MM.1S (cell line): ENCODE measurements around the gene CDO1.

Experiments used
- DNase-seq: peaks from one replicate; pipeline ENCODE4 v3.0.0-alpha.2; 2015
- H2AFZ ChIP-seq: fragments of 300-600 bp; sonication (generic); 2 replicates; pipeline ENCODE4 v1.6.0; 2016; ENCODE audit warnings: antibody characterized with exemption, low read length
- H3F3A ChIP-seq: fragments of 300-600 bp; sonication (generic); 2 replicates; pipeline ENCODE4 v1.6.1; 2016; ENCODE audit warnings: mild to moderate bottlenecking, antibody characterized with exemption, low read length, moderate library complexity, mixed read lengths; ENCODE audit not compliant: insufficient read depth
- H3K27ac ChIP-seq: fragments of 300-600 bp; sonication (generic); 2 replicates; pipeline ENCODE4 v1.5.1; 2016; ENCODE audit warnings: mild to moderate bottlenecking, low read length
- H3K27me3 ChIP-seq: fragments of 300-600 bp; sonication (generic); replicated peaks from 2 replicates; pipeline ENCODE4 v1.6.0; 2016; ENCODE audit warnings: low read length; ENCODE audit not compliant: insufficient read depth
- H3K36me3 ChIP-seq: fragments of 300-600 bp; sonication (generic); replicated peaks from 2 replicates; pipeline ENCODE4 v1.6.1; 2016; ENCODE audit warnings: mild to moderate bottlenecking, low read length, mixed read lengths; ENCODE audit not compliant: insufficient read depth
- H3K4me1 ChIP-seq: fragments of 300-600 bp; sonication (generic); 2 replicates; pipeline ENCODE4 v1.6.1; 2016; ENCODE audit warnings: low read length, mixed read lengths
- H3K4me2 ChIP-seq: fragments of 300-600 bp; sonication (generic); 2 replicates; pipeline ENCODE4 v1.6.0; 2016; ENCODE audit warnings: low read depth, low read length
- H3K4me3 ChIP-seq: fragments of 300-600 bp; sonication (generic); 2 replicates; pipeline ENCODE4 v1.5.1; 2016; ENCODE audit warnings: low read length, mixed read lengths
- H3K79me2 ChIP-seq: fragments of 300-600 bp; sonication (generic); 2 replicates; pipeline ENCODE4 v1.6.1; 2016; ENCODE audit warnings: mixed run types, low read length, mixed read lengths
- H3K9ac ChIP-seq: fragments of 300-600 bp; sonication (generic); 2 replicates; pipeline ENCODE4 v1.6.1; 2016; ENCODE audit warnings: low read length, mixed read lengths
- H3K9me2 ChIP-seq: fragments of 300-600 bp; sonication (generic); replicated peaks from 2 replicates; pipeline ENCODE4 v1.6.1; 2016; ENCODE audit warnings: mild to moderate bottlenecking, low read length, mixed read lengths; ENCODE audit not compliant: insufficient read depth
- H3K9me3 ChIP-seq: fragments of 300-600 bp; sonication (generic); replicated peaks from 2 replicates; pipeline ENCODE4 v1.6.1; 2016; ENCODE audit warnings: mild to moderate bottlenecking, low read length, mixed read lengths; ENCODE audit not compliant: insufficient read depth
- H4K20me1 ChIP-seq: fragments of 300-600 bp; sonication (generic); 2 replicates; pipeline ENCODE4 v1.6.1; 2016; ENCODE audit warnings: mild to moderate bottlenecking, low read length, moderate library complexity, mixed read lengths; ENCODE audit not compliant: insufficient read depth
- CTCF ChIP-seq: fragments of 300-600 bp; sonication (generic); IDR thresholded peaks from 2 replicates; pipeline ENCODE4 v1.5.1; 2016; ENCODE audit warnings: antibody characterized with exemption, low read length, mixed read lengths
- EZH2 ChIP-seq: fragments of 300-600 bp; sonication (generic); optimal IDR thresholded peaks from 2 replicates; pipeline ENCODE3; 2017; ENCODE audit warnings: low read depth, mild to moderate bottlenecking, antibody characterized with exemption, low read length, mixed read lengths
- EZH2phosphoT487 ChIP-seq: fragments of 300-600 bp; sonication (generic); IDR thresholded peaks from 2 replicates; pipeline ENCODE4 v1.6.1; 2018; ENCODE audit warnings: antibody characterized with exemption, low read length

The CDO1 gene

GRCh38 chr5:115857626-115858349 lies 41.3 kb upstream of the CDO1 start:
- H3K9ac ChIP-seq: no peak overlapping the region
- H4K20me1 ChIP-seq: no peaks in the 10 kb centered on the region
- no peaks in the 10 kb centered on the region for H3K4me1 ChIP-seq
- no peak overlapping the region for H3K27ac ChIP-seq
- no peak for DNase-seq
- H3K79me2 ChIP-seq: peaks cover 25% of the 10 kb centered on the region
- H3K27me3 ChIP-seq: no peaks in the 10 kb centered on the region
- H3K4me3 ChIP-seq: no peak overlapping the region
- no peaks in the 10 kb centered on the region for H3F3A ChIP-seq
- no peaks in the 10 kb centered on the region for H3K36me3 ChIP-seq
- no peaks in the 10 kb centered on the region for H3K9me2 ChIP-seq
- no peak for TF ChIP-seq EZH2
- no peak for TF ChIP-seq EZH2phosphoT487
- TF ChIP-seq CTCF: no peak
- H2AFZ ChIP-seq: no peak overlapping the region
- H3K9me3 ChIP-seq: no peaks in the 10 kb centered on the region
- no peak overlapping the region for H3K4me2 ChIP-seq

DNA sequence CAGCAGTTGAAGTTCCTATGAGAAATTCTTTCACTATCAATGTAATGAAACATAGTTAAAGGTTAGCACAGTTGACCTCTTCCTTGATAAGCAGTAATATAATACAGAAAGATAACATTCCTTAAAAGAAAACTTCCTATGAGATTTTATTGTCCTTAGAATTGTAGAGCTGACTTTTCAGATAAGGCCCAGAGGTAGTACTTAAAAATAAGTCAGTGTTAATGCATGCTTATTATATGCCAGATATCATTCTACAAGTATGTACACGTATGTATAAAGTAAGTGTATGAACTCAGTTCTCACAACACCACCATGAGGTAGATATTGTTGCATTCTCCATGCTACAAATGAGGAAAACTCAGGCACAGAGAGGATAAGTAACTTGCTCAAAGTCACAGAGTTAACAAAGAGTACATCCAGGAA lies 40.6 kb upstream of the CDO1 start:
- H3K27me3 ChIP-seq: no peaks in the 10 kb centered on the region
- no peak overlapping the region for H2AFZ ChIP-seq
- H3K36me3 ChIP-seq: no peaks in the 10 kb centered on the region
- H3K79me2 ChIP-seq: peaks cover 26% of the 10 kb centered on the region
- no peak for TF ChIP-seq CTCF
- no peaks in the 10 kb centered on the region for H3K4me1 ChIP-seq
- no peaks in the 10 kb centered on the region for H3F3A ChIP-seq
- no peak overlapping the region for H3K4me3 ChIP-seq
- H3K9me2 ChIP-seq: no peaks in the 10 kb centered on the region
- H3K9me3 ChIP-seq: no peaks in the 10 kb centered on the region
- H3K9ac ChIP-seq: no peak overlapping the region
- no peak for DNase-seq
- no peak overlapping the region for H3K4me2 ChIP-seq
- H4K20me1 ChIP-seq: no peaks in the 10 kb centered on the region
- H3K27ac ChIP-seq: no peak overlapping the region

- Histone ChIP-seq H3K27ac (no peak overlapping the region), H4K20me1 (no peaks in the 10 kb centered on the region), H3K4me3 (no peak overlapping the region), H3F3A (no peaks in the 10 kb centered on the region), H3K79me2 (peaks cover 27% of the 10 kb centered on the region), H3K4me2 (no peak overlapping the region), H3K36me3 (no peaks in the 10 kb centered on the region), H3K9me3 (no peaks in the 10 kb centered on the region), H3K27me3 (no peaks in the 10 kb centered on the region), H2AFZ (no peak overlapping the region), H3K9ac (no peak overlapping the region), H3K9me2 (no peaks in the 10 kb centered on the region), H3K4me1 (no peaks in the 10 kb centered on the region)
- no peak for TF ChIP-seq CTCF
- TF ChIP-seq EZH2: no peak
- no peak for TF ChIP-seq EZH2phosphoT487
- no peak for DNase-seq
These were observed 39.5 kb upstream of the CDO1 start for GRCh38 chr5:115855959-115856358.
